PC-9 (cell line): Measurements from ENCODE around the gene TGFB3.

Experiments
- EZH2 ChIP-seq: fragments of 200-600 bp; sonication (generic); IDR thresholded peaks from 2 replicates; pipeline ENCODE4 v1.8.0; 2017; ENCODE audit warnings: antibody characterized with exemption, low read depth
- TF ChIP-seq, protein P1 (sequence below): fragments of 200-600 bp; sonication (generic); conservative IDR thresholded peaks from 2 replicates; pipeline ENCODE4 v1.6.1; 2017; ENCODE audit warnings: mixed run types, antibody characterized with exemption, mild to moderate bottlenecking, moderate library complexity

DNA sequence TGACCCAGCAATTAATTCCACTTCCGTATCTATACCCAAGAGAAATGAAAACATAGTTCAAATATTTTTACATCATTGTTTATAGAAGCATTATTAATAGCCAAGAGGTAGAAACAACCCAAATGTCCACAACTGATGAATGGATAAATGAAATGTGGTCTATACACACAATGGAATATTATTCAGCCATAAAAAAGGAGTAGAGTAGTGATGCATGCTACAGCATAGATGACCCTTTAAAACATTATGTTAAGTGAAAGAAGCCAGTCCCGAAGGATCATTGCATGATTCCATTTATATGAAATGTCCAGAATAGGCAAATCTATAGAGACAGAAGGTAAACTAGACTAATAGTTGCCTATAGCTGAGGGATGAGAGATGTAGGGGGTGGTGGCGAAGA lies 29.3 kb downstream of the TGFB3 start:
- TF ChIP-seq, protein P1, sequence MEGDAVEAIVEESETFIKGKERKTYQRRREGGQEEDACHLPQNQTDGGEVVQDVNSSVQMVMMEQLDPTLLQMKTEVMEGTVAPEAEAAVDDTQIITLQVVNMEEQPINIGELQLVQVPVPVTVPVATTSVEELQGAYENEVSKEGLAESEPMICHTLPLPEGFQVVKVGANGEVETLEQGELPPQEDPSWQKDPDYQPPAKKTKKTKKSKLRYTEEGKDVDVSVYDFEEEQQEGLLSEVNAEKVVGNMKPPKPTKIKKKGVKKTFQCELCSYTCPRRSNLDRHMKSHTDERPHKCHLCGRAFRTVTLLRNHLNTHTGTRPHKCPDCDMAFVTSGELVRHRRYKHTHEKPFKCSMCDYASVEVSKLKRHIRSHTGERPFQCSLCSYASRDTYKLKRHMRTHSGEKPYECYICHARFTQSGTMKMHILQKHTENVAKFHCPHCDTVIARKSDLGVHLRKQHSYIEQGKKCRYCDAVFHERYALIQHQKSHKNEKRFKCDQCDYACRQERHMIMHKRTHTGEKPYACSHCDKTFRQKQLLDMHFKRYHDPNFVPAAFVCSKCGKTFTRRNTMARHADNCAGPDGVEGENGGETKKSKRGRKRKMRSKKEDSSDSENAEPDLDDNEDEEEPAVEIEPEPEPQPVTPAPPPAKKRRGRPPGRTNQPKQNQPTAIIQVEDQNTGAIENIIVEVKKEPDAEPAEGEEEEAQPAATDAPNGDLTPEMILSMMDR, result no peak
- no peak for TF ChIP-seq EZH2
